Karpas-422 (cell line): ENCODE measurements around the gene PCNT. TPM values are rescaled to one million over a fixed set of nuclear protein-coding genes. Genes with fewer than 3 reads are reported as not detected.
A peak's percentile ranks its signal among the peaks of the same experiment; 100 is the strongest.

ENCODE experiments used
- DNase-seq: peaks from one replicate; pipeline ENCODE4 v3.0.0-alpha.2; 2015
- H2AFZ ChIP-seq: fragments of 200-600 bp; sonication (generic); 2 replicates; pipeline ENCODE4 v1.6.1; 2014; ENCODE audit warnings: antibody characterized with exemption, low read length, mixed read lengths
- H3K27ac ChIP-seq: fragments of 200-600 bp; sonication (generic); 2 replicates; pipeline ENCODE4 v1.5.1; 2014; ENCODE audit warnings: mild to moderate bottlenecking, low read length, moderate library complexity
- H3K27me3 ChIP-seq: fragments of 200-600 bp; sonication (generic); 2 replicates; pipeline ENCODE4 v1.6.1; 2014; ENCODE audit warnings: low read length, mixed read lengths
- H3K36me3 ChIP-seq: fragments of 200-600 bp; sonication (generic); 2 replicates; pipeline ENCODE4 v1.6.1; 2014; ENCODE audit warnings: low read length, mixed read lengths; ENCODE audit not compliant: insufficient read depth
- H3K4me1 ChIP-seq: fragments of 200-600 bp; sonication (generic); 2 replicates; pipeline ENCODE4 v1.6.1; 2014; ENCODE audit warnings: mild to moderate bottlenecking, low read length, mixed read lengths
- H3K4me2 ChIP-seq: fragments of 200-600 bp; sonication (generic); 2 replicates; pipeline ENCODE4 v1.6.1; 2014; ENCODE audit warnings: low read length, low read depth, mild to moderate bottlenecking; ENCODE audit not compliant: poor library complexity, severe bottlenecking
- H3K4me3 ChIP-seq: fragments of 200-600 bp; sonication (generic); 2 replicates; pipeline ENCODE4 v1.5.1; 2014; ENCODE audit warnings: mild to moderate bottlenecking, antibody characterized with exemption, low read length, mixed read lengths
- H3K79me2 ChIP-seq: fragments of 200-600 bp; sonication (generic); 2 replicates; pipeline ENCODE4 v1.6.1; 2014; ENCODE audit warnings: mild to moderate bottlenecking, low read length, mixed read lengths
- H3K9ac ChIP-seq: fragments of 200-600 bp; sonication (generic); 2 replicates; pipeline ENCODE4 v1.6.0; 2014; ENCODE audit warnings: low read length
- H3K9me2 ChIP-seq: fragments of 200-600 bp; sonication (generic), shearing (Covaris generic); replicated peaks from 2 replicates; pipeline ENCODE4 v1.6.0; 2014; ENCODE audit warnings: mild to moderate bottlenecking, low read length, moderate library complexity; ENCODE audit not compliant: insufficient read depth
- H3K9me3 ChIP-seq: fragments of 300-700, 200-600 bp; sonication (generic); 2 replicates; pipeline ENCODE4 v1.6.1; 2014; ENCODE audit warnings: low read length, mixed read lengths
- H4K20me1 ChIP-seq: fragments of 200-600 bp; sonication (generic); 2 replicates; pipeline ENCODE4 v1.6.1; 2014; ENCODE audit warnings: mild to moderate bottlenecking, antibody characterized with exemption, low read length, low read depth; ENCODE audit not compliant: insufficient read depth
- total RNA-seq: library from RNA; depleted of rRNA; stranded (reverse); fragments of >200 nt; shearing (Covaris generic); gene quantifications from 2 replicates; pipeline ENCODE4 v1.2.3, GENCODE V29; 2014; ENCODE audit warnings: low replicate concordance

PCNT gene
- total RNA-seq, 1 experiment from 2014 or later, result 31.5 TPM

GRCh38 chr21:46437511-46437910 is 113.6 kb downstream of the PCNT start:
- Histone ChIP-seq H3K79me2 (peaks cover 10% of the 10 kb centered on the region), H3K9ac (no peak overlapping the region), H3K4me3 (no peak overlapping the region), H2AFZ (no peak overlapping the region), H3K27me3 (no peaks in the 10 kb centered on the region), H3K9me3 (no peaks in the 10 kb centered on the region), H3K9me2 (no peaks in the 10 kb centered on the region), H4K20me1 (no peaks in the 10 kb centered on the region), H3K4me1 (peaks cover 15% of the 10 kb centered on the region), H3K27ac (no peak overlapping the region), H3K4me2 (no peak overlapping the region), H3K36me3 (peaks cover 18% of the 10 kb centered on the region)
- no peak for DNase-seq

- Histone ChIP-seq H4K20me1 (no peaks in the 10 kb centered on the region), H3K27me3 (no peaks in the 10 kb centered on the region), H3K4me1 (peaks cover 15% of the 10 kb centered on the region), H3K27ac (no peak overlapping the region), H3K4me3 (no peak overlapping the region), H2AFZ (no peak overlapping the region), H3K79me2 (peaks cover 10% of the 10 kb centered on the region), H3K9me2 (no peaks in the 10 kb centered on the region), H3K4me2 (no peak overlapping the region), H3K9me3 (no peaks in the 10 kb centered on the region), H3K36me3 (peaks cover 25% of the 10 kb centered on the region), H3K9ac (no peak overlapping the region)
- no peak for DNase-seq
Observed at GRCh38 chr21:46438241-46438640, 114.3 kb downstream of the PCNT start.

GRCh38 chr21:46439906-46440305 is 116.0 kb downstream of the PCNT start:
- peaks cover 15% of the 10 kb centered on the region for H3K4me1 ChIP-seq
- H3K27ac ChIP-seq, result peak overlapping the region; percentile 42; the same call in 1 of the 2 replicates
- H3K9me2 ChIP-seq, result no peaks in the 10 kb centered on the region
- no peak overlapping the region for H2AFZ ChIP-seq
- no peak overlapping the region for H3K4me3 ChIP-seq
- DNase-seq, result no peak
- no peak overlapping the region for H3K9ac ChIP-seq
- H3K4me2 ChIP-seq, result no peak overlapping the region
- H3K27me3 ChIP-seq, result no peaks in the 10 kb centered on the region
- peaks cover 25% of the 10 kb centered on the region for H3K36me3 ChIP-seq
- H3K9me3 ChIP-seq, result no peaks in the 10 kb centered on the region
- H4K20me1 ChIP-seq, result no peaks in the 10 kb centered on the region
- peaks cover under 1% of the 10 kb centered on the region; the same call in 1 of the 2 replicates for H3K79me2 ChIP-seq

- Histone ChIP-seq H3K36me3 (peaks cover 31% of the 10 kb centered on the region), H3K9ac (no peak overlapping the region)
Observed at GRCh38 chr21:46441331-46441730, 117.4 kb downstream of the PCNT start.

GRCh38 chr21:46441961-46442498 is 118.1 kb downstream of the PCNT start:
- peaks cover 28% of the 10 kb centered on the region for H3K36me3 ChIP-seq
- H3K27me3 ChIP-seq, result no peaks in the 10 kb centered on the region
- H3K9ac ChIP-seq, result no peak overlapping the region
- no peaks in the 10 kb centered on the region for H3K9me2 ChIP-seq
- DNase-seq, result no peak
- H3K4me1 ChIP-seq, result peaks cover 15% of the 10 kb centered on the region
- H2AFZ ChIP-seq, result no peak overlapping the region
- H3K27ac ChIP-seq, result no peak overlapping the region
- peaks cover under 1% of the 10 kb centered on the region for H3K79me2 ChIP-seq
- H3K4me3 ChIP-seq, result no peak overlapping the region
- H4K20me1 ChIP-seq, result 0 out of 2 replicates have a peak, but pooled peaks cover 4% of the 10 kb centered on the region
- no peak overlapping the region for H3K4me2 ChIP-seq
- H3K9me3 ChIP-seq, result no peaks in the 10 kb centered on the region

More at GRCh38 chr21:46441331-46441730, 117.4 kb downstream of the PCNT start:
- Histone ChIP-seq H3K4me1 (peaks cover 15% of the 10 kb centered on the region), H4K20me1 (0 out of 2 replicates have a peak, but pooled peaks cover 4% of the 10 kb centered on the region), H3K4me2 (no peak overlapping the region), H3K27me3 (no peaks in the 10 kb centered on the region), H3K9me2 (no peaks in the 10 kb centered on the region), H2AFZ (no peak overlapping the region), H3K79me2 (no peaks in the 10 kb centered on the region), H3K4me3 (no peak overlapping the region), H3K27ac (no peak overlapping the region), H3K9me3 (no peaks in the 10 kb centered on the region)
- no peak for DNase-seq

- peaks cover 8% of the 10 kb centered on the region for H3K79me2 ChIP-seq
- H3K27me3 ChIP-seq, result no peaks in the 10 kb centered on the region
- H4K20me1 ChIP-seq, result 0 out of 2 replicates have a peak, but pooled peaks cover 9% of the 10 kb centered on the region
- no peaks in the 10 kb centered on the region for H3K9me3 ChIP-seq
- DNase-seq, result no peak
- H3K36me3 ChIP-seq, result peaks cover 32% of the 10 kb centered on the region
- no peaks in the 10 kb centered on the region for H3K9me2 ChIP-seq
- H3K27ac ChIP-seq, result no peak overlapping the region
- H3K9ac ChIP-seq, result no peak overlapping the region
- peaks cover 15% of the 10 kb centered on the region for H3K4me1 ChIP-seq
- no peak overlapping the region for H3K4me2 ChIP-seq
- no peak overlapping the region for H3K4me3 ChIP-seq
- H2AFZ ChIP-seq, result no peak overlapping the region
Observed at GRCh38 chr21:46442938-46443337, 119.0 kb downstream of the PCNT start.

- H3K9me3 ChIP-seq, result no peaks in the 10 kb centered on the region
- H3K4me3 ChIP-seq, result no peak overlapping the region
- H4K20me1 ChIP-seq, result 0 out of 2 replicates have a peak, but pooled peaks cover 9% of the 10 kb centered on the region
- no peak overlapping the region for H3K4me2 ChIP-seq
- H3K9ac ChIP-seq, result no peak overlapping the region
- H3K36me3 ChIP-seq, result peaks cover 28% of the 10 kb centered on the region
- no peak overlapping the region for H3K27ac ChIP-seq
- no peak overlapping the region for H2AFZ ChIP-seq
- no peaks in the 10 kb centered on the region for H3K27me3 ChIP-seq
- no peaks in the 10 kb centered on the region for H3K9me2 ChIP-seq
- H3K79me2 ChIP-seq, result peaks cover 12% of the 10 kb centered on the region
- H3K4me1 ChIP-seq, result peaks cover 15% of the 10 kb centered on the region
- no peak for DNase-seq
Observed at GRCh38 chr21:46443910-46444309, 120.0 kb downstream of the PCNT start.

- Histone ChIP-seq H3K4me2 (no peak overlapping the region), H3K4me3 (no peak overlapping the region), H3K9me2 (no peaks in the 10 kb centered on the region), H3K79me2 (peaks cover 48% of the 10 kb centered on the region), H3K9me3 (no peaks in the 10 kb centered on the region; the same call in 1 of the 2 replicates), H4K20me1 (0 out of 2 replicates have a peak, but pooled peaks cover 9% of the 10 kb centered on the region), H3K36me3 (peaks cover 38% of the 10 kb centered on the region), H2AFZ (no peak overlapping the region), H3K4me1 (no peaks in the 10 kb centered on the region), H3K27ac (no peak overlapping the region), H3K9ac (no peak overlapping the region), H3K27me3 (no peaks in the 10 kb centered on the region)
- no peak for DNase-seq
Observed at GRCh38 chr21:46448108-46448507, 124.2 kb downstream of the PCNT start.
